ENCODE data around the gene ELP6.

The ELP6 gene

GRCh38 chr3:47455806-47456452 lies 57.6 kb downstream of the ELP6 start:
- no peak for TF ChIP-seq CREB1 (IDR thresholded peaks at IDR 0.05; ENCODE audit: low read depth)
- TF ChIP-seq TEAD4 (IDR thresholded peaks at IDR 0.05) = no peak
- TF ChIP-seq CEBPB (IDR thresholded peaks at IDR 0.05) = peak; percentile 96

DNA sequence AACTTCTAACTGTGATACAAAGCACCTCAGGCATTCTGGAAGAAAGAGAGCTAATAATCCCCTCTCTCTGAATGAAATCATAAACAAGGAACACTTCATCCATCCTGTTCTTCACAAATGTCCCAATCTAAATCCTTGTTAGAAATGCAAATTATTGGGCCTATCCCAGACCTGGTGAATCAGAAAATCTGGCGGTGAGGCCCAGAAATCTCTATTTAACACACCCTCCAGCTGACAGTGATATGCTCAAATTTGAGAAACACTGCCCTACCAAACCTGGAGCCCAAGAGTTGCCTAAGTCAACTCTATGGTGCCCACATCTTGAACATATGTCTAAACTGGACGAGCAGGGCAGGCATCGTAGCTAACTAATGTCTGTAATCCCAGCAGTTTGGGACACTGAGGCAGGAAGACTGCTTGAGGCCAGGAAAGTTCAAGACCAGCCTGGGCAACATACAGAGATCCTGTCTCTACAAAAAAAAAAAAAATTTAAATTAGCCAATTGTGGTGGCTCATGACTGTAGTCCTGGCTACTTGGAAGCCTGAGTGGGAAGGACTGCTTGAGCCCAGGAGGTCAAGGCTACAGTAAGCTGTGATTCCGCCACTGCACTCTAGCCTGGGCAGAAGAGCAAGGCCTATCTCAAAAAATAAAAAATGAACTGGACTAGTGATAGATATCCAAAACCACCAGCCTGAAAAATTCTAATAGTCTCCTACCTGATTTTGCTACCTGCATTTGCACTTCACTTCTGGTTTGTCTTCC lies 60.9 kb downstream of the ELP6 start:
- TF ChIP-seq CREB1 (IDR thresholded peaks at IDR 0.05; ENCODE audit: low read depth) = no peak
- no peak for TF ChIP-seq EGR1 (IDR thresholded peaks at IDR 0.05)
- TF ChIP-seq NFIC (IDR thresholded peaks at IDR 0.05) = no peak
- TF ChIP-seq TCF12 (IDR thresholded peaks at IDR 0.05; ENCODE audit: low read depth) = no peak
- no peak for TF ChIP-seq RAD21 (IDR thresholded peaks at IDR 0.05; ENCODE audit: low read depth)
- no peak for TF ChIP-seq YY1 (IDR thresholded peaks at IDR 0.05; ENCODE audit: low read depth)
- no peak for TF ChIP-seq TAF1 (IDR thresholded peaks at IDR 0.05; ENCODE audit: low read depth)
- no peak for TF ChIP-seq ZBTB7A (IDR thresholded peaks at IDR 0.05; ENCODE audit: low read depth)
- TF ChIP-seq TEAD4 (IDR thresholded peaks at IDR 0.05) = no peak
- TF ChIP-seq CEBPB (IDR thresholded peaks at IDR 0.05) = no peak
- TF ChIP-seq EP300 (IDR thresholded peaks at IDR 0.05; ENCODE audit: borderline replicate concordance) = no peak
- TF ChIP-seq FOXM1 (IDR thresholded peaks at IDR 0.05; ENCODE audit: borderline replicate concordance, low read depth) = no peak
- TF ChIP-seq, protein P1, sequence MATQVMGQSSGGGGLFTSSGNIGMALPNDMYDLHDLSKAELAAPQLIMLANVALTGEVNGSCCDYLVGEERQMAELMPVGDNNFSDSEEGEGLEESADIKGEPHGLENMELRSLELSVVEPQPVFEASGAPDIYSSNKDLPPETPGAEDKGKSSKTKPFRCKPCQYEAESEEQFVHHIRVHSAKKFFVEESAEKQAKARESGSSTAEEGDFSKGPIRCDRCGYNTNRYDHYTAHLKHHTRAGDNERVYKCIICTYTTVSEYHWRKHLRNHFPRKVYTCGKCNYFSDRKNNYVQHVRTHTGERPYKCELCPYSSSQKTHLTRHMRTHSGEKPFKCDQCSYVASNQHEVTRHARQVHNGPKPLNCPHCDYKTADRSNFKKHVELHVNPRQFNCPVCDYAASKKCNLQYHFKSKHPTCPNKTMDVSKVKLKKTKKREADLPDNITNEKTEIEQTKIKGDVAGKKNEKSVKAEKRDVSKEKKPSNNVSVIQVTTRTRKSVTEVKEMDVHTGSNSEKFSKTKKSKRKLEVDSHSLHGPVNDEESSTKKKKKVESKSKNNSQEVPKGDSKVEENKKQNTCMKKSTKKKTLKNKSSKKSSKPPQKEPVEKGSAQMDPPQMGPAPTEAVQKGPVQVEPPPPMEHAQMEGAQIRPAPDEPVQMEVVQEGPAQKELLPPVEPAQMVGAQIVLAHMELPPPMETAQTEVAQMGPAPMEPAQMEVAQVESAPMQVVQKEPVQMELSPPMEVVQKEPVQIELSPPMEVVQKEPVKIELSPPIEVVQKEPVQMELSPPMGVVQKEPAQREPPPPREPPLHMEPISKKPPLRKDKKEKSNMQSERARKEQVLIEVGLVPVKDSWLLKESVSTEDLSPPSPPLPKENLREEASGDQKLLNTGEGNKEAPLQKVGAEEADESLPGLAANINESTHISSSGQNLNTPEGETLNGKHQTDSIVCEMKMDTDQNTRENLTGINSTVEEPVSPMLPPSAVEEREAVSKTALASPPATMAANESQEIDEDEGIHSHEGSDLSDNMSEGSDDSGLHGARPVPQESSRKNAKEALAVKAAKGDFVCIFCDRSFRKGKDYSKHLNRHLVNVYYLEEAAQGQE (IDR thresholded peaks at IDR 0.05; ENCODE audit: low read depth) = no peak
- no peak for TF ChIP-seq USF1 (IDR thresholded peaks at IDR 0.05)
- TF ChIP-seq MAX (IDR thresholded peaks at IDR 0.05) = no peak

Measured in Ishikawa (cell line).